GM19455 (cell line): ENCODE results near the gene CACNB3.
"Not testable (repeated sequence)": the region's sequence is repeated elsewhere in the genome, so short reads cannot be mapped to it uniquely, and the experiment has no call there.

Experiments used
- ATAC-seq: cut with Tn5 transposase; IDR thresholded peaks from one replicate; pipeline ENCODE4 v1.9.1; 2021; ENCODE audit not compliant: unreplicated experiment

The CACNB3 gene

GRCh38 chr12:48816143-48816854 is 2.0 kb upstream of the CACNB3 start:
- ATAC-seq, result no peak

- ATAC-seq, result no peak
Measured at GRCh38 chr12:48818831-48819590, 715 bp downstream of the CACNB3 start.

DNA sequence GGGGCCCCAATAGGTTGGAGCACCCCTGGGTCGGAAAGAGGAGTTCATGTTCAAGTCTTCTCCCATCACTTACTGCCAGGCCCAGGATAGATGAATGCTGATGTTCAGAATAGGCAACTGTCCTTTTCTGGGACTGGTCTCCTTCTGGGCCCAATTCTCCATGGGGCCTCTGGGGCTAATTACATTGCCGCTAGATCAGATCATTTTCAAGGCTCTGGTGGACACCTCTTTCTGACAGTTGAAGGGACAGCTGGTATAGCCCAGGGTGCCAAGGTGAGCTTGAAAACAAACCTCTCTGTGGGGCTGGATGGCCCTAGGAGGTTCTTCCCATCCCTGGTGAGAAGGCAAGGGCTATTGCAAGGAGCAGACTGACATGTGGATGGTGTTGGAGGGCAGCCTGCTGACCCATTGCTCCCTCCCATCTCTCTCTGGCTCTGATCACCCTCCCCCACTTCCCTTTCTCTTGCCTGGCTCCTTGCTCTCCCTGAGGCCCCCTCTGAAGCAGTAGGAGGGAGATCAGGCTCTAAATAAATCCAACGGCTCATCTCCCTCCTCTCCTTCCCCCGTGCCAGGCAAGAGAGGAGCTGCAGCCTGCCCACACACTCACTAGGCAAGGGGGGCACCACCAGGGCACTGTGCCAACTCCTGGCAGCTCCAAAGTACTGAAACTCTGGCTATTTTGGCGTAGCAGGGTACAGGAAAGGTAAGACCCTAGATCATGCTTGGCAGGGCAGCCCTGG is 1.9 kb downstream of the CACNB3 start:
- no peak for ATAC-seq

DNA sequence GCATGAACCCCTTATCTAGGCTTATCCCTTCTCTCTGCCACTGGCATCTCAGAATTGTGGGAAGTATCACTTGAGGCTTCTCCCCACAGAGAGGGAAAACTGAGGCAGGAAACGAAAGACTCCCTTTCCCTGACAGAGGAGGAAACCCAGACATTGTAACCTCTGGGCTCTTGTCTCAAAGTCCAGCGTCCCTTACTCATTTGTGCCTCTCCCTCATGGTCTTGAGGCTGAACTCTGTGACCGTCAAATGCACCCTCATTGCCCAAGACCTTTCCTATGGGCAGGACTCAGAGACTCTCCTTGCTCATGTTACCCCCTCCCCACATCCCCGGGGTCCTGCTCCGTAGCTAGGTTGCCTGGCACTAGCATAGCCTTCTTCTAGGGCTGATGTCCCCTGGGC is 3.8 kb downstream of the CACNB3 start:
- no peak for ATAC-seq

DNA sequence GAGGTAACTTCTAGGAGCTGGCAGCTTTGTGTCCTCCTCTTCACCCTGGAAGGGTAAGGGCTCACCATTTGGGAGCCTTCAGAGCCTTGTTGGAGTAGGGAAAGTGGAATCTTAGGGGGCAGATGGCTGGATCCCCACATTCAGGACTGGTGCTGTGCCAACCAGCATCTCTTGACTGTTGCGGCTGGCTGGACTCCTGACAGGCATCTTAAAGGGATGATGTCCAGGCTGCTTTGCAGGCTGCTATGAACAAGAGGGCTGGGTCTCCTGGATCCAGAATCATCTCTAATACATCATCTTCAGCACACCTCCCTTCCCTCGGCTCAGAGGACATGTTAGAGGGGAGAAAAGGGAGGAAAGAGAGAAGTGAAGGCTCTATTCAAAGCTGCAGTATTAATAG is 4.4 kb downstream of the CACNB3 start:
- ATAC-seq, result no peak

GRCh38 chr12:48823281-48823680 is 5.0 kb downstream of the CACNB3 start:
- ATAC-seq, result no peak

DNA sequence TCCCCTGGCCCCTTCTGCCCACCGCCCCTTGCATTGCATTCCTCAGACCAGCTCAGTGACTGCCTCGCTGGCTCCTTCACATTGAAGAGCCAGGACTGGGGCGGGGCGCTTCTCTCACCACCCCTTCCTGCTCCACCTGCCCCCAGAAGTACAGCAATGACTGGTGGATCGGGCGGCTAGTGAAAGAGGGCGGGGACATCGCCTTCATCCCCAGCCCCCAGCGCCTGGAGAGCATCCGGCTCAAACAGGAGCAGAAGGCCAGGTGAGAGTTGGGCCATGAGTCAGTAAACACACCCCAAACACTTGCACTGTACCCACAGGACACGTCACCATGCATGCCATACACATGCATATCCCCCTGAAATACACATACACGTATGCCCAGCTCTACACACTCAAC is 5.8 kb downstream of the CACNB3 start:
- ATAC-seq, result peak; percentile 58

DNA sequence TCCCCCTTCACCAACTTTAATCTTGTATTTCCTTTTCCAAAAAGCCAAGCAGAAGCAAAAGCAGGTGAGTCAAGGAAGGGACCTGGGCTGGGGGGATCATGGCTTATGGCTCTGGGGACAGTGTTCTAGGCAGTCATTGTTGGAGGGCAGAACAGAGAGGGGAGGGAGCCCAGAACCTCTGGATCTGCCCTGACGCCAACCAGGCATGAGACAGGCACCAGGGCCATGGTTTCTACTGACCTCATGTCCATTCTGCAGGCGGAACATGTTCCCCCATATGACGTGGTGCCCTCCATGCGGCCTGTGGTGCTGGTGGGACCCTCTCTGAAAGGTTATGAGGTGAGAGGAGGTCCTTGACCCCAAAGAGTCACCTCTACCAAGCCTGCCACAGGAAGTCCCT is 6.6 kb downstream of the CACNB3 start:
- ATAC-seq, result no peak

- no peak for ATAC-seq
Measured at GRCh38 chr12:48826209-48826855, 8.0 kb downstream of the CACNB3 start.

GRCh38 chr12:48827026-48827425 is 8.7 kb downstream of the CACNB3 start:
- ATAC-seq, result no peak

GRCh38 chr12:48827513-48828096 is 9.3 kb downstream of the CACNB3 start:
- ATAC-seq, result no peak

GRCh38 chr12:48828293-48828692 is 10.0 kb downstream of the CACNB3 start:
- ATAC-seq, result no peak

GRCh38 chr12:48828841-48829575 is 10.7 kb downstream of the CACNB3 start:
- ATAC-seq, result no peak

GRCh38 chr12:48831257-48831656 is 13.0 kb downstream of the CACNB3 start:
- ATAC-seq, result no peak

- ATAC-seq, result no peak
Measured at GRCh38 chr12:48832321-48833060, 14.2 kb downstream of the CACNB3 start.

DNA sequence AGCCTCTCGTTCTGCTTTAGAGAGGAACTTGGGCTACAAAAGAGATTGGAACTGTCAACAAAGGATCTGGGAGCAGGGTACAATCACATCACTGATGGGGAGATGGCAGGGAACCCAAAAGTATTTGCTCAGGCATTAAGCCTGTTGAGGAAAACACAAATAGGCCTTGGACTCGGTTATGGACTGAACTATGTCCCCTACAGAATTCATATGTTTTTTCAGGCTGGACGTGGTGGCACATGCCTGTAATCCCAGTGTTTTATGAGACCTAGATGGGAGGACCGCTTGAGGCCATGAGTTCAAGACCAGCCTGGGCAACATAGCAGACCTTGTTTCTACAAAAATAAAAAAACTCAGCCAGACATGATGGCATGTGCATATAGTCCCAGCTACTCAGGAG is 19.8 kb downstream of the CACNB3 start:
- no peak for ATAC-seq

DNA sequence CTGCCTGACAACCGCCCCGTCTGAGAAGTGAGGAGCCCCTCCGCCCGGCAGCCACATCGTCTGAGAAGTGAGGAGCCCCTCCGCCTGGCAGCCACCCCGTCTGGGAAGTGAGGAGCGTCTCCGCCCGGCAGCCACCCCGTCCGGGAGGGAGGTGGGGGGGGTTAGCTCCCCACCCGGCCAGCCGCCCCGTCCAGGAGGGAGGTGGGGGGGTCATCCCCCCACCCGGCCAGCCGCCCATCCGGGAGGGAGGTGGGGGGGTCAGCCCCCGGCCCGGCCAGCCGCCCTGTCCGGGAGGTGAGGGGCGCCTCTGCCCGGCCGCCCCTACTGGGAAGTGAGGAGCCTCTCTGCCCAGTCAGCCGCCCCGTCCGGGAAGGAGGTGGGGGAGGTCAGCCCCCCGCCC is 23.7 kb downstream of the CACNB3 start:
- ATAC-seq, result not testable (repeated sequence)

DNA sequence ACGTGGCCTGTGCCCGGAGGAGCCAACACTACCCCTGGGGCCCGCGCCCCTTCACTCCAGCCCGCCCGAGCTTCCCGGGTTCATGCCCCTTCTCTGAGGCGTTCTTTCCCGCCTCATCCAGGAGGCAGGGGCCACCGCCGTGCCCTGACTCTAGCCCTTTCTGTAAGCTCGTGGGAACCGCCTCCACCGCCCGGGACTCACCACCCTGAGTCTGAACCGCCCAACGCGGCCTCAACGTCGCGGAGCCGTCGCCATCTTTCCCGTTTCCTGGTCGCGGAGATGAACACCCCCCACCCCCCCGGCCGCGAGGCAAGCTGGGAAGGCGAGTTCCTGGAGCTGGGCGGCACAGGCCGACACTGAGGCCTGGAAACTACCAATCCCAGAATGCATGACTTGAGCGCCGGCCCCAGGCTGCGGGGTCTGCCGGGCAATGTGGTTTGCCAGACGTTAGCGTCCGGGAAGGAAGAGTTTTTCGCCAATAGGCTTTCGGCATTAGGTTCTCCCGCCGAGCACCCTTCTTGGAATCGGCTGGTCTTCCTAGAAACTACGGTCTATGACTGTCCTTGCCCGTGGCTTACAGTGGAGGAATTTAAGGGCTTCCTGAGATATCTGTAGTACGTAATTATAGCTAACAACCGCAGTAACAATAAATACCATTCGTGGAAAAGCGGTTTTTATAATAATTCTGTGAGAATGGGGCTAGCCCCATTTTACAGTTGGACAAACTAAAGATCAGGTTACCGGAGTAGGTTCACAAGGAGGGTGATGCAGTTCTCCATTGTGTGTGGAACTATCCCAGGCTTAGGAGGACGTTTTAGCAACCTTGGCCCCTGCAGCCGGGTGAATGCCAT is 33.8 kb downstream of the CACNB3 start, which contains the start of gene DDX23:
Gene DDX23 (minus strand): TSS at position 281 of the 851 bp plus-strand sequence. CDS start 6,381 bp downstream, outside the sequence.
- ATAC-seq, result peak; percentile 93
